Measurements from ENCODE around the gene ULBP2.
"Not testable (repeated sequence)": the region's sequence is repeated elsewhere in the genome, so short reads cannot be mapped to it uniquely, and the experiment has no call there.

The ULBP2 gene

GRCh38 chr6:149941583-149942460 is at the start of gene ULBP2:
ULBP2 (plus strand) TSS chr6:149942014; CDS start chr6:149942073, 59 bp downstream.
- DNase-seq (ENCODE audit: low spot score), result peak; percentile 88

DNA sequence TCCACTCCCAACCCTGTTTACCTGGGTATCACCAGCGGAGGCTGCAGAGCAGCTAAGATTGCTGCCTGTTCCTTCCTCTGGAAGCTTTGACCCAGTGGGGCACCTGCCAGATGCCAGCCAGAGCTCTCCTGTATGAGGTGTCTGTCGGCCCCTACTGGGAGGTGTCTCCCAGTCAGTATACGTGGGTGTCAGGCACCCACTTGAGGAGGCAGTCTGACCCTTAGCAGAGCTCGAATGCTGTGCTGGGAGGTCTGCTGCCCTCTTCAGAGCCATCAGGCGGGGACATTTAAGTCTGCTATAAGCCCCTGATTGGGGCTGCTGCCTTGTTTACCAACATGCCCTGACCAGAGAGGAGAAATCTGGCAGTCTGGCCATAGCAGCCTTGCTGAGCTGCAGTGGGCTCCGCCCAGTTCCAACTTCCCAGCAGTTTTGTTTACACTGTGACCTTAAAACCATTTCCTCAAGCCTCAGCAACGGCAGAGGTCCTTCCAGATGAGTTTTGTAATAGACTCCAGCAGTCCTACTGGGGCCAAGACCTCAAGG is 46.7 kb upstream of the ULBP2 start:
- DNase-seq (ENCODE audit: low spot score), result no peak

GRCh38 chr6:149895833-149896271 is 46.0 kb upstream of the ULBP2 start:
- no peak for DNase-seq (ENCODE audit: low spot score)

- no peak for DNase-seq (ENCODE audit: low spot score)
Measured at GRCh38 chr6:149896491-149896890, 45.3 kb upstream of the ULBP2 start.

DNA sequence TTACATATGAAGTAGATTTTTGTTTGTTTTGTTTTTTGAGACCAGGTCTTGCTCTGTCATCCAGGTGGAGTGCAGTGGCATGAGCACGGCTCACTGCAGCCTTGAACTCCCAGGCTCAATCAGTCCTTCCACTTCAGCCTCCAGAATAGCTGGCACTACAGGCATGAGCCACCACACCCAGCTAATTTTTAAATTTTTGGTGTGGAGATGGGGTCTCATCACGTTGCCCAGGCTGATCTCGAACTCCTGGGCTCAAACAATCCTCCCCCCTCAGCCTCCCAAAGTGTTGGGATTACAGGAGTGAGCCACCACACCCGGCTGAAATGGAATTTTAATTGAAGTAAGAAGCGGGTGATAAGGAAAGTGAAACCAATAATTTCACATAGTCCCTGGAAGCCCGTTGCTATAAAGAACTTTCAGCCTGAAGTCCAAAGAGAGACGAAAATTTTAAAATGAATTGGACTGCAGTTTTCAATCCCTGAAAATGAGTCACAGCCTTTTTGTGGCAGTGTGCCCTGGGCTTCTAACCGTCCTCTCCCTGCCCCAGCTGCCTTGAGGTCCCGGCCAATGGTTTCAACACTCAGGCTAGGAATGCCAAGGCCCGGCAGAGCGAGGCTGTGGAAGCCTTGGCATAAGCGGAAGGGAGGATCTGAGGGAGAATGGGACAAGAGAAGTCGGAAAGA is 44.7 kb upstream of the ULBP2 start:
- DNase-seq (ENCODE audit: low spot score), result no peak

GRCh38 chr6:149897855-149898744 is 43.7 kb upstream of the ULBP2 start, which contains the start of gene RAET1E:
RAET1E (minus strand) TSS chr6:149898113; CDS start chr6:149890901, 7,212 bp downstream.
- DNase-seq (ENCODE audit: low spot score), result no peak

GRCh38 chr6:149898966-149899365 is 42.8 kb upstream of the ULBP2 start:
- DNase-seq (ENCODE audit: low spot score), result no peak

DNA sequence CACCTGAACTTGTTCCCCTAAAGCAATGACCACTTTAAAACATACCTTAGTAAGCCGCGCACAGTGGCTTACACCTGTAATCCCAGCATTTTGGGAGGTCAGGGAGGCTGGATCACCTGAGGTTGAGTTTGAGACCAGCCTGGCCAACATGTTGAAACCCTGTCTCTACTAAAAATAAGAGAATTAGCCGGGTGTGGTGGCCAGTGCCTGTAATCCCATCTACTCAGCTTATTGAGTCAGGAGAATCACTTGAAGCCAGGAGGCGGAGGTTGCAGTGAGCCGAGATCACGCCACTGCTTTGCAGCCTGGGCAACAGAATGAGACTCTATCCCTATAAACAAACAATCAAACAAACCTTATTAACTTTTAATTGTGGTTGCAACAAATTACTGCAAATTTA is 42.3 kb upstream of the ULBP2 start:
- DNase-seq (ENCODE audit: low spot score), result no peak

DNA sequence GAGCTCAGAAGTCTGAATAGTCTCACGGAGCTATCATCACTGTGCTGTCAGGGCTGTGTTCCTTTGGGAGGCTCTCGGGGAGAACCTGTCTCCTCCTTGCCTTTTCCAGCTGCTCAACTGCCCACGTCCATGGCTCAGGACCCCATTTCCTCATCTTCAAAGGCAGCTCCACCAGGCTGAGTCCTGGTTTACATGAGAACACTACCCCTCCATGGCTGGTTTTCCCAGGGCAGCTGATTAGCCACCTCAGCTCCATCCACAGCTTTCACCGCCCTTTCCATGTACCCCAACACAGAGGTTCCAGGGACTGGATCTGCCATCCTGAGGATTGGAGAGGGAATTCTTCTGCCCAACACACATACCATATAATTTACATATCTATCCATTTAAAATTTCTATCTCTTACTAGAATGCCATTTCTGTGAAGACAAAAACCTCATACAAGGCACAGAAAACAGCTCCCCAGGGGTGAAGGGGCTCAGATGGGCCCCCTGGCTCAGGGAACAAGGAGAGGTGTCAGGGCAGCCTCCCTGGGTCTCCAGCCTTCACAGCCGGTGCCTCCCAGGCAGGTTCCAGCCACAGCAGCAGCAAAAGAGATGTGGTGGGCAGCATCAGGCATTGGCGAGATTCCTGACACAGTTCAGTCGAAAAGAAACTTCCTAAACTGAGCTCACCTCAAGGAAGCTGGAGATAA is 41.7 kb upstream of the ULBP2 start:
- DNase-seq (ENCODE audit: low spot score), result no peak

DNA sequence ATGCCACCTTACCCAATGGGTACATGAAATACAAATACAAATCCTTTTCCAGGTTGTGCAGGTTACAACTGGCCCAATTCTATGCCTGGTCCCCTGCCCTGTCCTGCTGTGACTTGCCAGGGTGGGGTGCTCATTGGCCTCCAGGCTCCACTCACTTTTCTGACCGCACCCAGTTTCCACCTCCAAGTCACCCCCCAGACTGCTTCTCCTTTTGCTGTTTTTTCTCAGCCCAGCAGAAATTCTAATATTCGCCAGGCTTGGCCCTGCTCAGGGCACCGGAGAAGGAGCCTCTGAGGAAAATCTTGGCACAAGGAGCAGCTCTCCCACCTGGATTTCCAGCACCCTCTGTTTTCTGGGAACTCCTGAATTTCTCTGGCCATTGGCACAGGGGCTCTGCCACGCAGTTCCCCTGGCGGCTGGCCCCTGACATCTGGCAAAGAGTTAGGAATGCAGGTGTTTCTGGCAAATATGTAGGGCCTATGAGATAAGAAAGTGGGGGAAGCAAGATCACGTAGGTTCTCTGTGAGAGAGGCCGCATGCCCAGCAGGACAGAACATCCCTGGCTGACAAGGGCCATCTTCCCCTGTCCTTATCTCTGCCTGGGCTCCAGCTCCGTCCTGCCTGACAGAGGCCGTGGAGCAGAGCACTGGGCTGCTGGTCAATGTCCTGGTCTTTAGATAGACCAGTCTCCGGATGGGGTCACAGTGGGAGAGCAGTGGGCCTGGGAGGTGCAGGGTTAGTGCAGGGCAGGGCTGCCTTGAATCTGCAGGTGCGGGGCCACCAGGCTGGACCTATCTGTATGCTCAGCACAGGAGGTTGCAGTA is 41.0 kb upstream of the ULBP2 start:
- no peak for DNase-seq (ENCODE audit: low spot score)

DNA sequence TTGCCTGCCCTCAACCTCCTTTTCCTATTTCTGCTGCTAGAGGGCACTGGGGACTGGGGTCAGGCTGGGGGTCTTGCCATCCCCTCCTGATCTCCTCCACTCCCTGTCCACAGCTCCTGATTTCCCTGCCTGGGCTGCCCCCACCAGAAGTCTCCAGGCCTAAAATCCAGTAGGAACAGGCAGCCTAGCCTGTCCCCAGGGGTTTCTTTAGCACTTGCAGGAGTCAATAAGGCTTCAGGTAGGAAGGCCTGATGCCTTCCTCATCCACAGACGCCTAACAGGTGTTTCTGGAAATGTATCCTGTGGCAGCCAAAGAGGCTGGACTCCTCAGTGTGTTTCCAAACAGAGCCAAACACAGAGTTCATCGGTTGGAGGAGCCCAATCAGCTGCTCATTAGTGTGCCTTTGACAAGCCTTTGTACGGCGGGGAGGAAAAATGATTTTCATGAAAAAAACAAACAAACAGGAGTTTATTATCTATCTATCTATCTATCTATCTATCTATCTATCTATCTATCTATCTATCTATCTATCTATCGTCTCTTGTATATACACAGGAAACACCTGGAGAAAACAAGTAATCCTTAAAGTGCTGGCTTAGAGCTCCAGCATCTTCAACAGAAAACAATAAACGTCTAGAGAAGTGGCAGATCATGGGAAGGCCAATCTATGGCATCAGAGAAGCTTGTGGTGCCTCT is 40.2 kb upstream of the ULBP2 start:
- no peak for DNase-seq (ENCODE audit: low spot score)

- DNase-seq (ENCODE audit: low spot score), result no peak
Measured at GRCh38 chr6:149903938-149904611, 37.7 kb upstream of the ULBP2 start.

- DNase-seq (ENCODE audit: low spot score), result no peak
Measured at GRCh38 chr6:149904661-149905370, 37.0 kb upstream of the ULBP2 start.

- DNase-seq (ENCODE audit: low spot score), result no peak
Measured at GRCh38 chr6:149905371-149905910, 36.4 kb upstream of the ULBP2 start.

DNA sequence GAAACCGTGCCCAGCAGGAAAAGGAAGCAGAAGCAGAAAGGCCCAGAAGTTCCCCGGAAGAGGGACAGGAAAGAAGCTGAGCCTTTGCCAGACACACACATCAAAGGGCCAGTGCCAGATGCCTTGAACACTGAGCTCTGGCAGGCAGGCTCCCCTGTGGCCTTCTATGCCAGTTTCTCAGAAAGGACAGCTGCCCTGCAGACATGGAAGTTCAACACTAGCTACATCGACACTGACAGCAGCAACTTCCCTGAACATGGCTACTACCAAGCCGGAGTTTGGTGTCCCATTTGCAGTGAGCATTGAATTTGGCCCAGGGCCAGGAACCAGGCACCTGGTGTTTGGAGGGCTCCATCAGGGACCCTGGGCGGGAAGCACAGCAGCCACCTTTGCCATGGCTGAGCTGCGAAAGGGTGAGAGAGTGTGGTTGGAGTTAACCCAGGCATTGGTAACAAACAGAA is 35.9 kb upstream of the ULBP2 start:
- DNase-seq (ENCODE audit: low spot score), result no peak

- DNase-seq (ENCODE audit: low spot score), result no peak
Measured at GRCh38 chr6:149906405-149906804, 35.4 kb upstream of the ULBP2 start.

- no peak for DNase-seq (ENCODE audit: low spot score)
Measured at GRCh38 chr6:149907317-149907716, 34.5 kb upstream of the ULBP2 start.

DNA sequence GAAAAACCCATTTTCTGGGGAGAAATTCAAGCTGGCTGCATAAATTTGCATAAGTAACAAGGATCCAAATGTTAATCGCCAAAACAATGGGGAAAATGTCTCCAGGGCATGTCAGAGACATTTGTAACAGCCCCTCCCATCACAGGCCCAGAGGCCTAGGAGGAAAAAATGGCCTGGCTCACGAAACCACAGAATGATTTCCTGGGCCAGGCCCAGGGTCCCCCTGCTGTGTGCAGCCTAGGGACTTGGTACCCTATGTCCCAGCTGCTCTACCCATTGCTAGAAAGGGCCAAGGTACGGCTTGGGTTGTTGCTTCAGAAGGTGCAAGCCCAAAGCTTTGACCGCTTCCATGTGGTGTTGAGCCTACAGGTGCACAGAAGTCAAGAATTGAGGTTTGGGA is 33.3 kb upstream of the ULBP2 start:
- not testable (repeated sequence) for DNase-seq (ENCODE audit: low spot score)
